ENCODE data around the gene KRTAP19-4.
"Not testable (repeated sequence)": the region's sequence is repeated elsewhere in the genome, so short reads cannot be mapped to it uniquely, and the experiment has no call there.

KRTAP19-4 gene, protein sequence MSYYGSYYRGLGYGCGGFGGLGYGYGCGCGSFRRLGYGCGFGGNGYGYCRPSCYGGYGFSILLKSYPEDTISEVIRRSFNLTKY

GRCh38 chr21:30497065-30497464 is at the start of gene KRTAP19-4:
TSS of gene KRTAP19-4 (minus strand) at chr21:30497165. CDS start at chr21:30497110, 55 bp downstream.
- no peak for DNase-seq

- DNase-seq = no peak
Measured at GRCh38 chr21:30541764-30542163, 44.8 kb upstream of the KRTAP19-4 start, which contains the start of gene KRTAP19-6. TSS of gene KRTAP19-6 (minus strand) at chr21:30541864. CDS start at chr21:30541833, 31 bp downstream.

GRCh38 chr21:30518876-30519275 is 21.9 kb upstream of the KRTAP19-4 start:
- DNase-seq = no peak

DNA sequence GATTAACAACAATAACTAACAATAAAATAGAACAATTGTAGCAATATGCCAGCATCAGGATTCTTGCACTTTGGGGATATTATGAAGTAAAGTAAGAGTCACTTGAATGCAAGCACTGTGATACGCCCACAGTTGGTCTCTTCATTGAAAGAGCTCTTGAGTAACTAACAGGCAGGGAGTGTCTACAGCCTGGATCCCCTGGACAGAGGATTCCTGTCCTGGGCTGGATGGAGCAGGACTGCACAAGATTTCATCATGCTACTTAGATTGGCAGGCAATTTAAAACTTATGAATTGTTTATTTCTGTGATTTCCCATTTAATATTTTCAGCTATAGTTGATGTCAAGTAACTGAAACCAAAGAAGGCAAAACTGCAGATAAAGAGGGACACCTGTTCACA is 18.7 kb upstream of the KRTAP19-4 start:
- DNase-seq = no peak

GRCh38 chr21:30505621-30506205 is 8.7 kb upstream of the KRTAP19-4 start:
- not testable (repeated sequence) for DNase-seq

GRCh38 chr21:30502041-30502440 is 5.1 kb upstream of the KRTAP19-4 start, which contains the start of gene KRTAP19-5:
TSS of gene KRTAP19-5 (minus strand) at chr21:30502141. CDS start at chr21:30502090, 51 bp downstream.
- no peak for DNase-seq

DNA sequence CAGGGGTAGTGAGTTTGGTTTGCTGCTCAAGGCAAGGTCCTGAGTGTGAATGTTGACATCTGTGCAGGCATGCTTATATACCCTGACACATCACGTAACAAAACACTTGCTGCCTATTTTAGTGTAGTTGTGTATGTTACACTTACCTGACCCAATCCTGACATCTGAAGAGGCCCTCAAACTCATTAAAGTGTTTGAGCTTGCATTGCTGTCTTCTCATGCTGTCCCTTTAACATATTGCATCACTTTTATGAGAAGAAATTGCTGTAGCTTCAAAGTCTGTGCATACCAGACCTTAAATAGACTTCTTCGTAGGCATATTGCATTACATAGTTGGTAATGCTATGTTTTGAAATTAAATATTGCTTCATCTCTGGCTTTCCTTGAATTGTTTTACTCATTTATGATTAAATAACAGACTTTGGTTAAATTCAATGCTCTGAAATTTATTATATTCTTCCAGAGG is 5.0 kb downstream of the KRTAP19-4 start, which contains the start of gene KRTAP19-3:
Gene KRTAP19-3 (minus strand): TSS at position 51 of the 466 bp plus-strand sequence. CDS start 56 bp downstream, outside the sequence.
- DNase-seq = no peak

DNA sequence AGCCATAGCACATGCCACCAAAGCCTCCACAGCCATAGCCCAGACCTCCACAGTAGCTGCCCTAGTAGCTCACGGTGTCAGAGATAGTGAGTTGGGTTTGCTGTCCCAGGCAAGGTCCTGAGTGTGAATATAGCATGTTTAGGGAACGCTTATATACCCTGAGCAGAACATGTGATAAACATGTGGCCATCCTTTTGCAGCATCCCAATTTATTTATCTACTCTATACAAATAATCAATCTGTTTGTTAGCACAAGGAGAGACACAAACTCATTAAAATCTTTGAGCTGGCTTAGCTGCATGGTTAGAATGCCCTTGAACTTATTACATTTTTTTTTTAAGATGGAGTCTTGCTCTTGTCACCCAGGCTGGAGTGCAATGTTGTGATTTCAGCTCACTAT is 9.6 kb downstream of the KRTAP19-4 start, which contains the start of gene KRTAP19-2:
Gene KRTAP19-2 (minus strand): TSS at position 101 of the 400 bp plus-strand sequence. CDS start 88 bp downstream, at position 13.
- DNase-seq = no peak

GRCh38 chr21:30486180-30486579 is 10.8 kb downstream of the KRTAP19-4 start:
- DNase-seq = no peak

GRCh38 chr21:30482130-30482529 is 14.8 kb downstream of the KRTAP19-4 start:
- DNase-seq = no peak

- DNase-seq = no peak
Measured at GRCh38 chr21:30480145-30480544, 16.8 kb downstream of the KRTAP19-4 start, which contains the start of gene KRTAP19-1. TSS of gene KRTAP19-1 (minus strand) at chr21:30480367. CDS start at chr21:30480317, 50 bp downstream.

- no peak for DNase-seq
Measured at GRCh38 chr21:30479259-30479658, 17.7 kb downstream of the KRTAP19-4 start.

- no peak for DNase-seq
Measured at GRCh38 chr21:30478004-30478403, 19.0 kb downstream of the KRTAP19-4 start.

GRCh38 chr21:30468900-30469714 is 27.9 kb downstream of the KRTAP19-4 start:
- no peak for DNase-seq

DNA sequence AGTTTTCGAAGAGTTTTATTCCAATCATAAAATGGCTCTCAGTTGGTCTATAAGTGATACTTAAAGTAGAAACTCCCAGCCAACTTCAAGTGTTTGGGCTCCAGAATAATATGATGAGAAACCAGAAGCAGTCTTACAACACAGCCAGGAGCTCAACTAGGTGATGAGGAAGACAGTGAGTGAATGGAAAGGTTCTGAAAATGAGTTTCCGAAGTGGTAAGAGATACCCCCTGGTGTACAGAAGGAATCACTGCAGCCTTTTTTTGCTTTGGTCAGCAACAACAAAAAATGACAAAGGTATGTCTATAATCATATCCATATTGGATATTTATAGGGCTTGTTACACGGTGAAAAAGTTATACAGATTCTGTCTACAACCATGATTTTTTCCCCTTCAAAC is 33.3 kb downstream of the KRTAP19-4 start:
- DNase-seq = no peak

DNA sequence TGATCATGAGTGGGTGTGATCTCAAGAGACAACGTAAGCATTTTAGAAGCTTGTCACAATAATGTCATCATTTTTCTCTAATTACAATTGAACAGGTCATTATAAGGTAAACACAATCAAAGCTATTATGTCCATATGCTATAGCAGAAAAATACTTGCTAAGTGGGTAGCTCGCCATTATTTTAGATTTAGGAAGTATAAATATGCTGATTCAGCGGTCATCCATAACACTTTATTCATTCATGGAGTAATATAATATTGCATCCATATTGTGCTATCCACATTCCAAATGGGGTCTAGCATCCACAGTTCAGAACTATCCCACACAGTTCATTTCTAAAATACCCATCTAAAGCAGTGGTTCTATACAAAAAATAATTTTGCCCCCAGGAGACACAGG is 48.5 kb downstream of the KRTAP19-4 start:
- no peak for DNase-seq

- no peak for DNase-seq
Measured at GRCh38 chr21:30447056-30447455, 49.9 kb downstream of the KRTAP19-4 start.
